OCI-LY3 (cell line): ENCODE data around the gene RNF157.
"Not testable (repeated sequence)": the region's sequence is repeated elsewhere in the genome, so short reads cannot be mapped to it uniquely, and the experiment has no call there.

Experiments
- H2AFZ ChIP-seq: fragments of 200-600, 300-600 bp; shearing (Covaris generic); 2 replicates; pipeline ENCODE4 v1.6.0; 2014; ENCODE audit warnings: antibody characterized with exemption, low read depth, low read length
- H3K27ac ChIP-seq: fragments of 200-600, 300-600 bp; sonication (generic); 2 replicates; pipeline ENCODE4 v1.5.1; 2014; ENCODE audit warnings: mild to moderate bottlenecking, low read length, moderate library complexity, mixed read lengths
- H3K27me3 ChIP-seq: fragments of 200-600, 300-600 bp; sonication (generic); 2 replicates; pipeline ENCODE4 v1.6.1; 2014; ENCODE audit warnings: low read depth, low read length, mixed read lengths
- H3K36me3 ChIP-seq: fragments of 200-600, 300-600 bp; sonication (generic); replicated peaks from 2 replicates; pipeline ENCODE3; 2014; ENCODE audit warnings: low read depth, low read length, mixed read lengths
- H3K4me1 ChIP-seq: fragments of 300-600, 200-600 bp; sonication (generic); 2 replicates; pipeline ENCODE4 v1.6.1; 2014; ENCODE audit warnings: low read length, mixed read lengths
- H3K4me2 ChIP-seq: fragments of 200-600, 300-600 bp; sonication (generic); 2 replicates; pipeline ENCODE4 v1.6.1; 2014; ENCODE audit warnings: low read length, mixed read lengths
- H3K4me3 ChIP-seq: fragments of 300-600, 200-600 bp; sonication (generic); 2 replicates; pipeline ENCODE4 v1.5.1; 2014; ENCODE audit warnings: antibody characterized with exemption, mild to moderate bottlenecking, low read length, moderate library complexity
- H3K79me2 ChIP-seq: fragments of 300-600, 200-600 bp; shearing (Covaris generic); 2 replicates; pipeline ENCODE4 v1.6.1; 2014; ENCODE audit warnings: mild to moderate bottlenecking, low read length, mixed read lengths
- H3K9ac ChIP-seq: fragments of 300-600, 200-600 bp; shearing (Covaris generic); 2 replicates; pipeline ENCODE4 v1.6.0; 2014; ENCODE audit warnings: mild to moderate bottlenecking, low read length, moderate library complexity
- H3K9me3 ChIP-seq: fragments of 200-600, 300-600 bp; shearing (Covaris generic); 2 replicates; pipeline ENCODE4 v1.6.1; 2014; ENCODE audit warnings: low read length, mixed read lengths; ENCODE audit not compliant: insufficient read depth
- H4K20me1 ChIP-seq: fragments of 200-600, 300-600 bp; sonication (generic); 2 replicates; pipeline ENCODE4 v1.6.1; 2016; ENCODE audit warnings: low read length, mixed read lengths; ENCODE audit not compliant: insufficient read depth
- CTCF ChIP-seq: fragments of 200-600, 300-600 bp; sonication (generic); IDR thresholded peaks from 2 replicates; pipeline ENCODE4 v1.5.1; 2014; ENCODE audit warnings: antibody characterized with exemption, low read length, low read depth
- EZH2phosphoT487 ChIP-seq: fragments of 200-600 bp; shearing (Covaris generic); IDR thresholded peaks from 2 replicates; pipeline ENCODE4 v1.6.1; 2018; ENCODE audit warnings: antibody characterized with exemption, mixed run types, low read depth

The RNF157 gene

GRCh38 chr17:76260220-76260619, 19.9 kb upstream of the RNF157 start:
- Histone ChIP-seq H3K4me3 (no peak overlapping the region), H3K9ac (no peak overlapping the region), H3K36me3 (no peaks in the 10 kb centered on the region), H3K27ac (no peak overlapping the region), H3K9me3 (no peaks in the 10 kb centered on the region), H3K27me3 (no peaks in the 10 kb centered on the region), H2AFZ (no peak overlapping the region), H3K4me1 (peaks cover 37% of the 10 kb centered on the region), H4K20me1 (no peaks in the 10 kb centered on the region), H3K79me2 (peaks cover 9% of the 10 kb centered on the region), H3K4me2 (no peak overlapping the region)
- no peak for TF ChIP-seq CTCF
- no peak for TF ChIP-seq EZH2phosphoT487

GRCh38 chr17:76256430-76257050, 16.2 kb upstream of the RNF157 start:
- not testable (repeated sequence) for H4K20me1 ChIP-seq, H3K27ac ChIP-seq, H3K79me2 ChIP-seq, H3K4me3 ChIP-seq, H2AFZ ChIP-seq, H3K9me3 ChIP-seq, H3K4me2 ChIP-seq, H3K36me3 ChIP-seq, H3K27me3 ChIP-seq, H3K9ac ChIP-seq
- peaks cover 15% of the 10 kb centered on the region for H3K4me1 ChIP-seq

- Histone ChIP-seq H3K79me2 (no peaks in the 10 kb centered on the region), H3K4me3 (no peak overlapping the region), H3K36me3 (no peaks in the 10 kb centered on the region), H2AFZ (no peak overlapping the region), H3K4me1 (peaks cover 11% of the 10 kb centered on the region), H4K20me1 (no peaks in the 10 kb centered on the region), H3K27ac (no peak overlapping the region), H3K4me2 (no peak overlapping the region), H3K9me3 (no peaks in the 10 kb centered on the region), H3K27me3 (no peaks in the 10 kb centered on the region), H3K9ac (no peak overlapping the region)
- TF ChIP-seq EZH2phosphoT487: no peak
- TF ChIP-seq CTCF: no peak
Observed at GRCh38 chr17:76255801-76256429, 15.6 kb upstream of the RNF157 start.

- Histone ChIP-seq H3K9ac (no peak overlapping the region), H2AFZ (no peak overlapping the region), H3K27ac (no peak overlapping the region), H3K4me1 (peaks cover 7% of the 10 kb centered on the region), H3K27me3 (no peaks in the 10 kb centered on the region), H3K9me3 (no peaks in the 10 kb centered on the region), H3K36me3 (no peaks in the 10 kb centered on the region), H3K4me2 (no peak overlapping the region), H3K4me3 (no peak overlapping the region), H3K79me2 (no peaks in the 10 kb centered on the region), H4K20me1 (no peaks in the 10 kb centered on the region)
- no peak for TF ChIP-seq CTCF
- TF ChIP-seq EZH2phosphoT487: no peak
Observed at GRCh38 chr17:76254275-76254674, 14.0 kb upstream of the RNF157 start.
